Measurements from ENCODE around the gene ARID1B. TPM values are rescaled to one million over a fixed set of nuclear protein-coding genes. Genes with fewer than 3 reads are reported as not detected.

ARID1B gene
- total RNA-seq, 1 experiment from 2014 or later = 24.2 TPM

DNA sequence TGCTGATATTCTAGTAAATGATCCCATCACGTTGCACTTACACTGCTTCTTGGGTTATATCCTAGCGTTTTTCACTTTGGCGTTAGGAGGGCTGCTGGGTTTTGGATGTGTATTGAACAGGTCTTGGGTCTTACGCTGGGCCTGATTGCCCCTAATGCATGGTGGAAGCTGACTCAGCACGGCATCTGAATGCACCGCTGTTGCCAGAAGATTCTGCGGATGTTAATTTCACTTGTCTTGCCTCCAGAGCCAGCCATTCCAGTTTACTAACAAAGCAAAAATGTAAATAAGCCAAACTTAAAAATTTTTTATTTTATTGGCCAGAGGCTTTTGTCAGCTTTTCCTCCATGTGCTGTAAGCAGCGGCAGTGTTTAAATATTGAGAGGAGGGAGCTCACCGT, 312.7 kb downstream of the ARID1B start:
- no peak for ATAC-seq
- H4K20me1 ChIP-seq (ENCODE audit: low read length) = no peaks in the 10 kb centered on the region
- H3K9ac ChIP-seq (ENCODE audit: low read length) = no peak overlapping the region
- H3K9me2 ChIP-seq (replicated peaks; ENCODE audit: low read length) = no peaks in the 10 kb centered on the region
- POLR2A ChIA-PET (ENCODE audit: unreplicated experiment) = interaction anchor here (0.5 kb wide), 1 partner anchor 126 kb away, joined by 3 read pairs; no protein-coding TSS in a partner anchor
- CTCF ChIA-PET = no interaction called here
- H3K4me2 ChIP-seq (ENCODE audit: low read length) = no peak overlapping the region
- H3K79me2 ChIP-seq (ENCODE audit: low read length) = no peaks in the 10 kb centered on the region
- H3K4me1 ChIP-seq (ENCODE audit: insufficient read depth, low read length) = no peaks in the 10 kb centered on the region
- H3K4me3 ChIP-seq (ENCODE audit: low read length) = no peak overlapping the region
- no peaks in the 10 kb centered on the region for H3F3A ChIP-seq (ENCODE audit: low read length, unreplicated experiment)
- BruUV-seq (replicated peaks) = no TSS peak
- H2AFZ ChIP-seq (ENCODE audit: low read length) = no peak overlapping the region
- no peak for DNase-seq
- H3K27ac ChIP-seq (ENCODE audit: low read length) = no peak overlapping the region
- H3K27me3 ChIP-seq (ENCODE audit: low read length) = no peaks in the 10 kb centered on the region
- no peaks in the 10 kb centered on the region; the same call in 1 of the 2 replicates for H3K36me3 ChIP-seq (ENCODE audit: low read depth, low read length)
- intact Hi-C loops (cut with micrococcal nuclease) = no loop called here
- TF ChIP-seq, protein P1, sequence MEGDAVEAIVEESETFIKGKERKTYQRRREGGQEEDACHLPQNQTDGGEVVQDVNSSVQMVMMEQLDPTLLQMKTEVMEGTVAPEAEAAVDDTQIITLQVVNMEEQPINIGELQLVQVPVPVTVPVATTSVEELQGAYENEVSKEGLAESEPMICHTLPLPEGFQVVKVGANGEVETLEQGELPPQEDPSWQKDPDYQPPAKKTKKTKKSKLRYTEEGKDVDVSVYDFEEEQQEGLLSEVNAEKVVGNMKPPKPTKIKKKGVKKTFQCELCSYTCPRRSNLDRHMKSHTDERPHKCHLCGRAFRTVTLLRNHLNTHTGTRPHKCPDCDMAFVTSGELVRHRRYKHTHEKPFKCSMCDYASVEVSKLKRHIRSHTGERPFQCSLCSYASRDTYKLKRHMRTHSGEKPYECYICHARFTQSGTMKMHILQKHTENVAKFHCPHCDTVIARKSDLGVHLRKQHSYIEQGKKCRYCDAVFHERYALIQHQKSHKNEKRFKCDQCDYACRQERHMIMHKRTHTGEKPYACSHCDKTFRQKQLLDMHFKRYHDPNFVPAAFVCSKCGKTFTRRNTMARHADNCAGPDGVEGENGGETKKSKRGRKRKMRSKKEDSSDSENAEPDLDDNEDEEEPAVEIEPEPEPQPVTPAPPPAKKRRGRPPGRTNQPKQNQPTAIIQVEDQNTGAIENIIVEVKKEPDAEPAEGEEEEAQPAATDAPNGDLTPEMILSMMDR (conservative IDR thresholded peaks at IDR 0.05; ENCODE audit: low read depth, low read length) = no peak
- TF ChIP-seq EZH2 (IDR thresholded peaks at IDR 0.05; ENCODE audit: low read length, unreplicated experiment) = no peak
- TF ChIP-seq EZH2phosphoT487 (IDR thresholded peaks at IDR 0.05; ENCODE audit: borderline replicate concordance, low read length) = no peak
- no peaks in the 10 kb centered on the region for H3K9me3 ChIP-seq (ENCODE audit: low read length)

- no peak for TF ChIP-seq EZH2phosphoT487 (IDR thresholded peaks at IDR 0.05; ENCODE audit: borderline replicate concordance, low read length)
- TF ChIP-seq, protein P1 (conservative IDR thresholded peaks at IDR 0.05; ENCODE audit: low read depth, low read length) = no peak
- no peak for TF ChIP-seq EZH2 (IDR thresholded peaks at IDR 0.05; ENCODE audit: low read length, unreplicated experiment)
- no peak overlapping the region for H3K27ac ChIP-seq (ENCODE audit: low read length)
- H3K27me3 ChIP-seq (ENCODE audit: low read length) = no peaks in the 10 kb centered on the region
- H3K4me3 ChIP-seq (ENCODE audit: low read length) = no peak overlapping the region
- DNase-seq (no peak), ATAC-seq (no peak)
- no peak overlapping the region for H3K4me2 ChIP-seq (ENCODE audit: low read length)
- H2AFZ ChIP-seq (ENCODE audit: low read length) = no peak overlapping the region
- no peak overlapping the region for H3K9ac ChIP-seq (ENCODE audit: low read length)
- no peaks in the 10 kb centered on the region for H3K9me3 ChIP-seq (ENCODE audit: low read length)
- H3K9me2 ChIP-seq (replicated peaks; ENCODE audit: low read length) = no peaks in the 10 kb centered on the region
- H3K36me3 ChIP-seq (ENCODE audit: low read depth, low read length) = no peaks in the 10 kb centered on the region; the same call in 1 of the 2 replicates
- H4K20me1 ChIP-seq (ENCODE audit: low read length) = no peaks in the 10 kb centered on the region
- POLR2A ChIA-PET (ENCODE audit: unreplicated experiment) = no interaction called here
- H3F3A ChIP-seq (ENCODE audit: low read length, unreplicated experiment) = no peaks in the 10 kb centered on the region
- H3K4me1 ChIP-seq (ENCODE audit: insufficient read depth, low read length) = no peaks in the 10 kb centered on the region
- no peaks in the 10 kb centered on the region for H3K79me2 ChIP-seq (ENCODE audit: low read length)
- no TSS peak for BruUV-seq (replicated peaks)
- intact Hi-C loops (cut with micrococcal nuclease) = no loop called here
- CTCF ChIA-PET = no interaction called here
These were observed 313.6 kb downstream of the ARID1B start for GRCh38 chr6:157090736-157091135.

DNA sequence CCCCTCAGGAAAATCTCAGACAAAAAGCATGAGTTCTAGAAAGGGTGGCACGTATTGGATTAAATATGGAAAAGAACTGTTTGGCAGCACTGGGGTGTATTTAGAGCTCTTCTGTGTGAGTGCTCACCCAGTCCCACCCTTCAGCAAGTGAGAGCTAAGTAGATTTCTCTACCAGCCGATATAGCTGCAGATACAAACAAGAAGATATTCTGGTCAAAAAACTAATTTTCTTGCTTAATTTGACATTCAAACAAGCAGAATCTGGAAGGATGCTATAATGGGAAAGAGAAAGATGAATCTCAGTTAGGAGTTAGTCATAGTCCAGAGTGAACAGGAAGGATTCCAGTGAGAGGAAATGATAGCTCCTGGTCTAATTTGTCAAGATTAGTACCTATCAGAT, 314.1 kb downstream of the ARID1B start:
- no peaks in the 10 kb centered on the region for H3K9me2 ChIP-seq (replicated peaks; ENCODE audit: low read length)
- no peak overlapping the region for H2AFZ ChIP-seq (ENCODE audit: low read length)
- TF ChIP-seq EZH2 (IDR thresholded peaks at IDR 0.05; ENCODE audit: low read length, unreplicated experiment) (no peak), EZH2phosphoT487 (IDR thresholded peaks at IDR 0.05; ENCODE audit: borderline replicate concordance, low read length) (no peak)
- TF ChIP-seq, protein P1 (conservative IDR thresholded peaks at IDR 0.05; ENCODE audit: low read depth, low read length) = no peak
- no peak overlapping the region for H3K27ac ChIP-seq (ENCODE audit: low read length)
- no TSS peak for BruUV-seq (replicated peaks)
- H3K4me2 ChIP-seq (ENCODE audit: low read length) = no peak overlapping the region
- no peaks in the 10 kb centered on the region for H3K79me2 ChIP-seq (ENCODE audit: low read length)
- POLR2A ChIA-PET (ENCODE audit: unreplicated experiment) = no interaction called here
- H3F3A ChIP-seq (ENCODE audit: low read length, unreplicated experiment) = no peaks in the 10 kb centered on the region
- H3K27me3 ChIP-seq (ENCODE audit: low read length) = no peaks in the 10 kb centered on the region
- intact Hi-C loops (cut with micrococcal nuclease) = no loop called here
- H3K36me3 ChIP-seq (ENCODE audit: low read depth, low read length) = no peaks in the 10 kb centered on the region; the same call in 1 of the 2 replicates
- H3K4me1 ChIP-seq (ENCODE audit: insufficient read depth, low read length) = no peaks in the 10 kb centered on the region
- H4K20me1 ChIP-seq (ENCODE audit: low read length) = no peaks in the 10 kb centered on the region
- CTCF ChIA-PET = no interaction called here
- no peak overlapping the region for H3K4me3 ChIP-seq (ENCODE audit: low read length)
- DNase-seq (no peak), ATAC-seq (no peak)
- H3K9me3 ChIP-seq (ENCODE audit: low read length) = no peaks in the 10 kb centered on the region
- no peak overlapping the region for H3K9ac ChIP-seq (ENCODE audit: low read length)
